PFSK-1 (cell line): ENCODE results near the gene CHST9.

Experiments
- POLR2AphosphoS5 ChIP-seq: IDR thresholded peaks from 2 replicates; pipeline ENCODE4 v1.6.1; 2012; ENCODE audit warnings: low read depth, mild to moderate bottlenecking, control low read depth, low read length, moderate library complexity
- TF ChIP-seq, protein P1 (sequence below), 2 experiments: IDR thresholded peaks; 2 replicates each; pipeline versions ENCODE4 v1.6.1 to v1.8.0; 2011 to 2012; ENCODE audit warnings: low read depth in 2 of 2, low read length in 2 of 2, control low read depth in 1 of 2, inconsistent platforms in 1 of 2, mild to moderate bottlenecking in 1 of 2, moderate library complexity in 1 of 2; ENCODE audit not compliant: insufficient read depth in 1 of 2

DNA sequence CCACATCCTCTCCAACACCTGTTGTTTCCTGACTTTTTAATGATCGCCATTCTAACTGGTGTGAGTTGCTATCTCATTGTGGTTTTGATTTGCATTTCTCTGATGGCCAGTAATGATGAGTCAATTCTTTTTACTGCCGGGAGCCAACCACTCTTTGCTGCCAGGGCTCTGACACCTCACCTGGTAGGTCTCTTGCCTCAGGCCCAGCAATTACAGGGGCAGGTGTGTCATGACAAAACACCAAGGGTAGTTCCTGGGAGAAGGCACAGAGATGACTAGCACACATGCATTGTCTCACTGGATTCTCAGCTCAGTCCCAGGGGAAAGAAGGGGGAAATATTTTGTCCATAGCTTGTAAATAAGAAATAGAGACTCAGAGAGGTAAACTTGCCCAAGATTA, 122.3 kb downstream of the CHST9 start:
- TF ChIP-seq POLR2AphosphoS5 = no peak
- TF ChIP-seq, protein P1, sequence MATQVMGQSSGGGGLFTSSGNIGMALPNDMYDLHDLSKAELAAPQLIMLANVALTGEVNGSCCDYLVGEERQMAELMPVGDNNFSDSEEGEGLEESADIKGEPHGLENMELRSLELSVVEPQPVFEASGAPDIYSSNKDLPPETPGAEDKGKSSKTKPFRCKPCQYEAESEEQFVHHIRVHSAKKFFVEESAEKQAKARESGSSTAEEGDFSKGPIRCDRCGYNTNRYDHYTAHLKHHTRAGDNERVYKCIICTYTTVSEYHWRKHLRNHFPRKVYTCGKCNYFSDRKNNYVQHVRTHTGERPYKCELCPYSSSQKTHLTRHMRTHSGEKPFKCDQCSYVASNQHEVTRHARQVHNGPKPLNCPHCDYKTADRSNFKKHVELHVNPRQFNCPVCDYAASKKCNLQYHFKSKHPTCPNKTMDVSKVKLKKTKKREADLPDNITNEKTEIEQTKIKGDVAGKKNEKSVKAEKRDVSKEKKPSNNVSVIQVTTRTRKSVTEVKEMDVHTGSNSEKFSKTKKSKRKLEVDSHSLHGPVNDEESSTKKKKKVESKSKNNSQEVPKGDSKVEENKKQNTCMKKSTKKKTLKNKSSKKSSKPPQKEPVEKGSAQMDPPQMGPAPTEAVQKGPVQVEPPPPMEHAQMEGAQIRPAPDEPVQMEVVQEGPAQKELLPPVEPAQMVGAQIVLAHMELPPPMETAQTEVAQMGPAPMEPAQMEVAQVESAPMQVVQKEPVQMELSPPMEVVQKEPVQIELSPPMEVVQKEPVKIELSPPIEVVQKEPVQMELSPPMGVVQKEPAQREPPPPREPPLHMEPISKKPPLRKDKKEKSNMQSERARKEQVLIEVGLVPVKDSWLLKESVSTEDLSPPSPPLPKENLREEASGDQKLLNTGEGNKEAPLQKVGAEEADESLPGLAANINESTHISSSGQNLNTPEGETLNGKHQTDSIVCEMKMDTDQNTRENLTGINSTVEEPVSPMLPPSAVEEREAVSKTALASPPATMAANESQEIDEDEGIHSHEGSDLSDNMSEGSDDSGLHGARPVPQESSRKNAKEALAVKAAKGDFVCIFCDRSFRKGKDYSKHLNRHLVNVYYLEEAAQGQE (IDR thresholded peaks at IDR 0.05; ENCODE audit: insufficient read depth in 1 of 2, low read depth in 2 of 2, low read length in 2 of 2) = no peak
